ENCODE data around the gene PPIP5K2. TPM values are rescaled to one million over a fixed set of nuclear protein-coding genes. Genes with fewer than 3 reads are reported as not detected.
"Not testable (repeated sequence)": the region's sequence is repeated elsewhere in the genome, so short reads cannot be mapped to it uniquely, and the experiment has no call there.

The PPIP5K2 gene
- total RNA-seq, 2 experiments from 2014 or later, result 35.8 to 45.0 TPM

- DNase-seq, result no peak
- Mint-ChIP-seq H3K36me3 (ENCODE audit: low read depth) (peaks cover 6% of the 10 kb centered on the region), H3K27ac (no peak overlapping the region), H3K27me3 (ENCODE audit: low read depth) (no peaks in the 10 kb centered on the region), H3K4me1 (ENCODE audit: low read depth) (no peaks in the 10 kb centered on the region), H3K9me3 (no peaks in the 10 kb centered on the region), H3K4me3 (no peak overlapping the region)
- intact Hi-C loops (cut with micrococcal nuclease), result no loop called here
- CTCF ChIA-PET, result no interaction called here
Measured at GRCh38 chr5:103174147-103174546, 54.0 kb downstream of the PPIP5K2 start.

GRCh38 chr5:103177543-103177942 lies 57.4 kb downstream of the PPIP5K2 start:
- DNase-seq, result no peak
- Mint-ChIP-seq H3K4me3 (no peak overlapping the region), H3K9me3 (no peaks in the 10 kb centered on the region), H3K27ac (no peak overlapping the region), H3K4me1 (ENCODE audit: low read depth) (no peaks in the 10 kb centered on the region), H3K27me3 (ENCODE audit: low read depth) (no peaks in the 10 kb centered on the region), H3K36me3 (ENCODE audit: low read depth) (peaks cover 8% of the 10 kb centered on the region)
- CTCF ChIA-PET, result interaction anchor here (0.7 to 1.0 kb wide), 3 partner anchors 48 to 514 kb away, joined by 3 to 4 read pairs (median 3); no protein-coding TSS in a partner anchor
- intact Hi-C loops (cut with micrococcal nuclease), result no loop called here

- intact Hi-C loops (cut with micrococcal nuclease), result no loop called here
- H3K36me3 Mint-ChIP-seq (ENCODE audit: low read depth), result peaks cover 10% of the 10 kb centered on the region
- no peaks in the 10 kb centered on the region for H3K9me3 Mint-ChIP-seq
- CTCF ChIA-PET, result interaction anchor here (0.6 to 1.0 kb wide), 4 partner anchors 47 to 240 kb away, joined by 3 to 4 read pairs (median 3); partner anchors contain the start of gene MACIR
- no peaks in the 10 kb centered on the region for H3K4me1 Mint-ChIP-seq (ENCODE audit: low read depth)
- no peaks in the 10 kb centered on the region for H3K27me3 Mint-ChIP-seq (ENCODE audit: low read depth)
- no peak for DNase-seq
- no peak overlapping the region for H3K27ac Mint-ChIP-seq
- no peak overlapping the region for H3K4me3 Mint-ChIP-seq
Measured at GRCh38 chr5:103178167-103178566, 58.1 kb downstream of the PPIP5K2 start.

- Mint-ChIP-seq H3K36me3 (ENCODE audit: low read depth) (peaks cover 20% of the 10 kb centered on the region), H3K27me3 (ENCODE audit: low read depth) (no peaks in the 10 kb centered on the region), H3K27ac (no peak overlapping the region), H3K4me1 (ENCODE audit: low read depth) (peaks cover 6% of the 10 kb centered on the region), H3K4me3 (no peak overlapping the region), H3K9me3 (no peaks in the 10 kb centered on the region)
- DNase-seq, result no peak
- CTCF ChIA-PET, result interaction anchor here (1.4 to 1.9 kb wide), 2 partner anchors 39 to 289 kb away, joined by 3 to 6 read pairs; no protein-coding TSS in a partner anchor
- intact Hi-C loops (cut with micrococcal nuclease), result no loop called here
Measured at GRCh38 chr5:103186152-103186551, 66.1 kb downstream of the PPIP5K2 start.

- H3K36me3 Mint-ChIP-seq (ENCODE audit: low read depth), result peaks cover 16% of the 10 kb centered on the region
- no peak for DNase-seq
- CTCF ChIA-PET, result interaction anchor here (1.0 kb wide), 1 partner anchor 35 kb away, joined by 3 read pairs; no protein-coding TSS in a partner anchor
- no peaks in the 10 kb centered on the region for H3K9me3 Mint-ChIP-seq
- no peak overlapping the region for H3K4me3 Mint-ChIP-seq
- H3K27ac Mint-ChIP-seq, result no peak overlapping the region
- peaks cover 6% of the 10 kb centered on the region for H3K4me1 Mint-ChIP-seq (ENCODE audit: low read depth)
- H3K27me3 Mint-ChIP-seq (ENCODE audit: low read depth), result no peaks in the 10 kb centered on the region
- intact Hi-C loops (cut with micrococcal nuclease), result no loop called here
Measured at GRCh38 chr5:103188436-103188835, 68.3 kb downstream of the PPIP5K2 start.

- Mint-ChIP-seq H3K27ac (no peak overlapping the region), H3K9me3 (no peaks in the 10 kb centered on the region), H3K27me3 (ENCODE audit: low read depth) (no peaks in the 10 kb centered on the region), H3K36me3 (ENCODE audit: low read depth) (peaks cover 44% of the 10 kb centered on the region), H3K4me3 (no peak overlapping the region), H3K4me1 (ENCODE audit: low read depth) (peaks cover 6% of the 10 kb centered on the region)
- no peak for DNase-seq
- intact Hi-C loops (cut with micrococcal nuclease), result no loop called here
- CTCF ChIA-PET, result no interaction called here
Measured at GRCh38 chr5:103203226-103203625, 83.1 kb downstream of the PPIP5K2 start.

- H3K9me3 Mint-ChIP-seq; DNase-seq; H3K27me3 Mint-ChIP-seq (ENCODE audit: low read depth); intact Hi-C loops (cut with micrococcal nuclease); CTCF ChIA-PET; H3K27ac Mint-ChIP-seq; H3K4me3 Mint-ChIP-seq: not testable (repeated sequence)
- Mint-ChIP-seq H3K36me3 (ENCODE audit: low read depth) (peaks cover 35% of the 10 kb centered on the region), H3K4me1 (ENCODE audit: low read depth) (peaks cover 11% of the 10 kb centered on the region)
Measured at GRCh38 chr5:103204990-103205389, 84.9 kb downstream of the PPIP5K2 start.

GRCh38 chr5:103205991-103206700 lies 86.0 kb downstream of the PPIP5K2 start:
- CTCF ChIA-PET, result interaction anchor here (0.6 to 3.9 kb wide), 2 partner anchors 18 to 83 kb away, joined by 3 to 20 read pairs; no protein-coding TSS in a partner anchor
- no peaks in the 10 kb centered on the region for H3K9me3 Mint-ChIP-seq

GRCh38 chr5:103207011-103207410 lies 86.9 kb downstream of the PPIP5K2 start:
- H3K4me1 Mint-ChIP-seq (ENCODE audit: low read depth), result peaks cover 22% of the 10 kb centered on the region
- H3K27me3 Mint-ChIP-seq (ENCODE audit: low read depth), result no peaks in the 10 kb centered on the region
- no peaks in the 10 kb centered on the region for H3K9me3 Mint-ChIP-seq
- CTCF ChIA-PET, result interaction anchor here (3.9 kb wide), 1 partner anchor 17 kb away, joined by 20 read pairs; no protein-coding TSS in a partner anchor
- intact Hi-C loops (cut with micrococcal nuclease), result no loop called here
- H3K36me3 Mint-ChIP-seq (ENCODE audit: low read depth), result peaks cover 25% of the 10 kb centered on the region
- no peak for DNase-seq
- H3K4me3 Mint-ChIP-seq, result no peak overlapping the region
- no peak overlapping the region for H3K27ac Mint-ChIP-seq

More at GRCh38 chr5:103205991-103206700, 86.0 kb downstream of the PPIP5K2 start:
- Mint-ChIP-seq H3K27me3 (ENCODE audit: low read depth) (no peaks in the 10 kb centered on the region), H3K36me3 (ENCODE audit: low read depth) (peaks cover 27% of the 10 kb centered on the region), H3K4me3 (no peak overlapping the region), H3K27ac (no peak overlapping the region), H3K4me1 (ENCODE audit: low read depth) (peaks cover 15% of the 10 kb centered on the region)
- intact Hi-C loops (cut with micrococcal nuclease), result no loop called here
- no peak for DNase-seq

GRCh38 chr5:103207653-103208052 lies 87.6 kb downstream of the PPIP5K2 start:
- CTCF ChIA-PET, result interaction anchor here (0.6 to 3.9 kb wide), 2 partner anchors 17 to 49 kb away, joined by 3 to 20 read pairs; no protein-coding TSS in a partner anchor
- Mint-ChIP-seq H3K27ac (no peak overlapping the region), H3K36me3 (ENCODE audit: low read depth) (peaks cover 27% of the 10 kb centered on the region), H3K4me1 (ENCODE audit: low read depth) (peaks cover 24% of the 10 kb centered on the region), H3K27me3 (ENCODE audit: low read depth) (no peaks in the 10 kb centered on the region), H3K4me3 (no peak overlapping the region), H3K9me3 (no peaks in the 10 kb centered on the region)
- DNase-seq, result no peak
- intact Hi-C loops (cut with micrococcal nuclease), result no loop called here

GRCh38 chr5:103208460-103208859 lies 88.4 kb downstream of the PPIP5K2 start:
- no peak for DNase-seq
- Mint-ChIP-seq H3K36me3 (ENCODE audit: low read depth) (peaks cover 25% of the 10 kb centered on the region), H3K27ac (no peak overlapping the region), H3K4me3 (no peak overlapping the region), H3K4me1 (ENCODE audit: low read depth) (peaks cover 24% of the 10 kb centered on the region), H3K9me3 (no peaks in the 10 kb centered on the region), H3K27me3 (ENCODE audit: low read depth) (no peaks in the 10 kb centered on the region)
- intact Hi-C loops (cut with micrococcal nuclease), result no loop called here
- CTCF ChIA-PET, result interaction anchor here (0.5 to 3.9 kb wide), 2 partner anchors 16 to 173 kb away, joined by 4 to 20 read pairs; no protein-coding TSS in a partner anchor

- no peaks in the 10 kb centered on the region for H3K9me3 Mint-ChIP-seq
- no peak overlapping the region for H3K27ac Mint-ChIP-seq
- no peaks in the 10 kb centered on the region for H3K27me3 Mint-ChIP-seq (ENCODE audit: low read depth)
- CTCF ChIA-PET, result interaction anchor here (3.9 kb wide), 1 partner anchor 15 kb away, joined by 20 read pairs; no protein-coding TSS in a partner anchor
- peaks cover 24% of the 10 kb centered on the region for H3K4me1 Mint-ChIP-seq (ENCODE audit: low read depth)
- DNase-seq, result no peak
- intact Hi-C loops (cut with micrococcal nuclease), result no loop called here
- no peak overlapping the region for H3K4me3 Mint-ChIP-seq
- peaks cover 19% of the 10 kb centered on the region for H3K36me3 Mint-ChIP-seq (ENCODE audit: low read depth)
Measured at GRCh38 chr5:103209065-103209464, 89.0 kb downstream of the PPIP5K2 start.

GRCh38 chr5:103210952-103211351 lies 90.9 kb downstream of the PPIP5K2 start:
- peaks cover 24% of the 10 kb centered on the region for H3K4me1 Mint-ChIP-seq (ENCODE audit: low read depth)
- peaks cover 7% of the 10 kb centered on the region for H3K36me3 Mint-ChIP-seq (ENCODE audit: low read depth)
- H3K27me3 Mint-ChIP-seq (ENCODE audit: low read depth), result no peaks in the 10 kb centered on the region
- H3K9me3 Mint-ChIP-seq, result no peaks in the 10 kb centered on the region
- H3K27ac Mint-ChIP-seq, result no peak overlapping the region
- CTCF ChIA-PET, result interaction anchor here (1.4 kb wide), 1 partner anchor 14 kb away, joined by 6 read pairs; no protein-coding TSS in a partner anchor
- intact Hi-C loops (cut with micrococcal nuclease), result no loop called here
- no peak for DNase-seq
- H3K4me3 Mint-ChIP-seq, result no peak overlapping the region
